Measurements from ENCODE around the gene TSR3. TPM values are rescaled to one million over a fixed set of nuclear protein-coding genes. Genes with fewer than 3 reads are reported as not detected.

The TSR3 gene
- 45.1 and 51.0 TPM in 2 replicates for total RNA-seq (2016; rRNA removed; fragmentation: Illumina TruSeq; extraction: Trizol)
- total RNA-seq (2016; cell fraction: cytosol; rRNA removed; fragmentation: Illumina TruSeq; extraction: Trizol; ENCODE audit: low read depth): 118 and 125 TPM in 2 replicates
- total RNA-seq (2016; cell fraction: insoluble cytoplasmic fraction; rRNA removed; fragmentation: Illumina TruSeq; extraction: Trizol): 49.3 and 52.7 TPM in 2 replicates
- 124 and 132 TPM in 2 replicates for total RNA-seq (2016; cell fraction: membrane; rRNA removed; fragmentation: Illumina TruSeq; extraction: Trizol)
- total RNA-seq (2016; cell fraction: nucleus; rRNA removed; fragmentation: Illumina TruSeq; extraction: Trizol): 18.2 and 27.2 TPM in 2 replicates
- polyA plus RNA-seq (2011; rRNA removed): 24.2 and 26.2 TPM in 2 replicates
- 32.0 and 45.5 TPM in 2 replicates for polyA plus RNA-seq (2011; cell fraction: cytosol; rRNA removed)
- polyA plus RNA-seq (2011; cell fraction: nucleus; rRNA removed): 19.0 and 20.6 TPM in 2 replicates
- 21.4 TPM in 2 replicates for polyA plus RNA-seq (2012)
- polyA plus RNA-seq (2016; cell fraction: cytosol; fragmentation: Illumina TruSeq; extraction: Trizol; ENCODE audit: low read depth): 132 and 144 TPM in 2 replicates
- polyA plus RNA-seq (2016; cell fraction: insoluble cytoplasmic fraction; fragmentation: Illumina TruSeq; extraction: Trizol; ENCODE audit: low read depth): 51.4 and 56.6 TPM in 2 replicates
- polyA plus RNA-seq (2016; cell fraction: membrane; fragmentation: Illumina TruSeq; extraction: Trizol; ENCODE audit: low read depth): 124 TPM in 2 replicates
- polyA plus RNA-seq (2016; cell fraction: nucleus; fragmentation: Illumina TruSeq; extraction: Trizol; ENCODE audit: insufficient read depth, low read depth): 43.7 and 46.5 TPM in 2 replicates
- 32.8 and 34.9 TPM in 2 replicates for polyA minus RNA-seq (2011; rRNA and poly(A)+ RNA removed; ENCODE audit: low replicate concordance)
- polyA minus RNA-seq (2011; cell fraction: cytosol; rRNA and poly(A)+ RNA removed): 14.0 and 21.0 TPM in 2 replicates
- 6.6 and 7.2 TPM in 2 replicates for polyA minus RNA-seq (2011; cell fraction: nucleus; rRNA and poly(A)+ RNA removed)
- percentile 62 among the genes with signal in this experiment for Bru-seq, nascent RNA
- BruChase-seq, experiment 1, labeled RNA remaining after a 6-hour chase: percentile 75 among the genes with signal in this experiment
- BruChase-seq, experiment 2, labeled RNA remaining after a 2-hour chase: percentile 67 among the genes with signal in this experiment
- long read RNA-seq, experiment 1, transcript TSR3-201 (6 exons, 1,243 nt): major isoform, 5 of 14 reads
- long read RNA-seq, experiment 1, partial matches to known transcripts: 9 of 14 reads
- long read RNA-seq, experiment 1, other reads (novel, unspliced or antisense): 0 of 14 reads
- long read RNA-seq, experiment 2, transcript TSR3-201 (6 exons, 1,243 nt): major isoform, 89 of 119 reads
- long read RNA-seq, experiment 2, partial matches to known transcripts: 11 of 119 reads
- long read RNA-seq, experiment 2, other reads (novel, unspliced or antisense): 19 of 119 reads

DNA sequence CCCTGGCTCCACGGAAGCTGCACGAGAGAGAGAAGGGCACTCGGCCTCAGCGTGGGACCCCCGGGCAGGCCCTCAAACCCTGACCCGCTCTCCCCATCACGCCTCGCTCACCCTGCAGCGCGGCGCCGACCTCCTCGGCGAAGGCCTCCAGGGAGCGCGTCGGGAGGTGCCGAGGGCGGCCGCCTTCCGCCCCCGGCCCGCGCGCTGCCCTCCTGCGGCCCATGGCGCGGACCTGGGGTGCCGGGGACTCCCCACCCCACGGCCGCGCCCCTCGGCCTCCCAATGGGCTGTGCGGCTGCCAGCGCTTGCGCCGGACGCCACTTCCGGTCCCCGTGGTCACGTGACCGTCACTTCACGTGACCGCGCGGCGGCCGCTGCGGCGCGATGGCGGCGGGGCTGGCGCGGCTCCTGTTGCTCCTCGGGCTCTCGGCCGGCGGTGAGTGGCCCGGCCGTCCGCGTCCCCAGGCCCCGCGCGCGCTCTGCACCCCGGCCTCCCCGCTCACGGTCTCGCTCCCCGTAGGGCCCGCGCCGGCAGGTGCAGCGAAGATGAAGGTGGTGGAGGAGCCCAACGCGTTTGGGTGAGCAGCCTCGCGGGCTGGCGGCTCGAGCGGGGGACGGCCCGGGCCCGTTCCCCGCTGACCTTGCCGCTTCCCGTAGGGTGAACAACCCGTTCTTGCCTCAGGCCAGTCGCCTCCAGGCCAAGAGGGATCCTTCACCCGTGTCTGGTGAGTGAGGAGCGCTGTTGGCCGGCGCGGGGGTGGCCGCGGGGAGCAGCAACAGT lies at the start of gene TSR3, which contains the start of gene GNPTG:
TSR3 (minus strand) TSS at position 297 of the 781 bp plus-strand sequence; CDS start at position 223, 74 bp downstream.
GNPTG (plus strand) TSS at position 350 of the 781 bp plus-strand sequence; CDS start at position 385, 35 bp downstream.
- CTCF ChIA-PET (ENCODE audit: low intra/inter-chr PET ratio, low total read pairs): no interaction called here
- 9% methylated on average over 9 of the region's 98 CpGs for WGBS (ENCODE audit: low lambda C conversion rate)
- peak within 1 kb of the TSS; percentile 76 to 92 (median 91) for H3K4me3 ChIP-seq (replicated peaks in 1 of 3; ENCODE audit: insufficient read depth in 1 of 3, low read depth in 2 of 3, low read length in 3 of 3)
- peak within 1 kb of the TSS; percentile 85 for H3K9ac ChIP-seq (ENCODE audit: insufficient read depth, low read depth, low read length)
- DNase-seq (ENCODE audit: low spot score) (peak; percentile 61), FAIRE-seq (no peak), ATAC-seq (peak; percentile 70)
- intact Hi-C loops (cut with micrococcal nuclease; ENCODE audit: unreplicated experiment): no loop called here
- in situ Hi-C loops (cut with HindIII; ENCODE audit: extremely low pct_ligation_motif_present, low pct_unique_long_range_greater_than_20kb): no loop called here
- H3K4me2 ChIP-seq (ENCODE audit: low read depth, low read length): peak within 1 kb of the TSS; percentile 98
- POLR2A ChIA-PET: no interaction called here
- peaks cover 6 to 14% of the 10 kb centered on the region in 2 experiments; a peak in 4 of 5 replicates for H3K36me3 ChIP-seq (replicated peaks in 1 of 2; ENCODE audit: control insufficient read depth in 1 of 2, insufficient read depth in 2 of 2, low read length in 2 of 2)
- peaks cover 54% of the 10 kb centered on the region for H3K79me2 ChIP-seq (ENCODE audit: insufficient read depth, low read length)
- no peak within 1 kb of the TSS for H2AFZ ChIP-seq (ENCODE audit: low read length)
- H3K9me3 ChIP-seq (ENCODE audit: low read length): no peaks in the 10 kb centered on the region
- H3K27ac ChIP-seq (ENCODE audit: extremely low read length, insufficient read depth, low read length): peak within 1 kb of the TSS; percentile 40
- H3K27me3 ChIP-seq (ENCODE audit: control insufficient read depth in 1 of 2, insufficient read depth in 2 of 2, low read length in 2 of 2): no peaks in the 10 kb centered on the region; a peak in 1 of 5 replicates
- 0 out of 2 replicates have a peak, but pooled peaks cover 2% of the 10 kb centered on the region for H4K20me1 ChIP-seq (ENCODE audit: insufficient read depth, low read length)
- BruUV-seq (replicated peaks): no TSS peak
- peaks cover 30% of the 10 kb centered on the region for H3K4me1 ChIP-seq (ENCODE audit: insufficient read depth, low read length)
- TF ChIP-seq XRCC5 (optimal IDR thresholded peaks at IDR 0.05; ENCODE audit: low read length) (no peak), STAG1 (CRISPR knock-in tag; IDR thresholded peaks at IDR 0.05) (peak; percentile 14; the same call in 1 of the 2 replicates), ZNF263 (CRISPR knock-in tag; IDR thresholded peaks at IDR 0.05) (peak; percentile 34; the same call in 1 of the 2 replicates), ARID2 (CRISPR knock-in tag; IDR thresholded peaks at IDR 0.05; ENCODE audit: borderline replicate concordance) (0 out of 2 replicates have a peak, but pooled peaks have one; percentile 44), ZNF879 (CRISPR knock-in tag; IDR thresholded peaks at IDR 0.05) (peak; percentile 85; the same call in 1 of the 2 replicates), MTA1 (CRISPR knock-in tag; IDR thresholded peaks at IDR 0.05; ENCODE audit: borderline replicate concordance) (no peak), ZNF329 (CRISPR knock-in tag; IDR thresholded peaks at IDR 0.05; ENCODE audit: low read depth) (peak; percentile 62; the same call in 1 of the 2 replicates), GTF3A (CRISPR knock-in tag; conservative IDR thresholded peaks at IDR 0.05) (0 out of 2 replicates have a peak, but pooled peaks have one; percentile 28), ZNF446 (CRISPR knock-in tag; IDR thresholded peaks at IDR 0.05) (peak; percentile 28; the same call in 1 of the 2 replicates), ZFP36L1 (CRISPR knock-in tag; IDR thresholded peaks at IDR 0.05) (no peak), ZNF772 (CRISPR knock-in tag; IDR thresholded peaks at IDR 0.05) (peak; percentile 63; the same call in 1 of the 2 replicates), ARNTL (CRISPR knock-in tag; IDR thresholded peaks at IDR 0.05) (0 out of 2 replicates have a peak, but pooled peaks have one; percentile 60), SATB2 (CRISPR knock-in tag; IDR thresholded peaks at IDR 0.05) (no peak), RFX3 (CRISPR knock-in tag; IDR thresholded peaks at IDR 0.05) (no peak)
- TF ChIP-seq, protein P1, sequence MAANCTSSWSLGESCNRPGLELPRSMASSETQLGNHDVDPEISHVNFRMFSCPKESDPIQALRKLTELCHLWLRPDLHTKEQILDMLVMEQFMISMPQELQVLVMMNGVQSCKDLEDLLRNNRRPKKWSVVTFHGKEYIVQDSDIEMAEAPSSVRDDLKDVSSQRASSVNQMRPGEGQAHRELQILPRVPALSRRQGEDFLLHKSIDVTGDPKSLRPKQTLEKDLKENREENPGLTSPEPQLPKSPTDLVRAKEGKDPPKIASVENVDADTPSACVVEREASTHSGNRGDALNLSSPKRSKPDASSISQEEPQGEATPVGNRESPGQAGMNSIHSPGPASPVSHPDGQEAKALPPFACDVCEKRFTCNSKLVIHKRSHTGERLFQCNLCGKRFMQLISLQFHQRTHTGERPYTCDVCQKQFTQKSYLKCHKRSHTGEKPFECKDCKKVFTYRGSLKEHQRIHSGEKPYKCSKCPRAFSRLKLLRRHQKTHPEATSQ (CRISPR knock-in tag; IDR thresholded peaks at IDR 0.05; ENCODE audit: borderline replicate concordance): no peak
- TF ChIP-seq, protein P2, sequence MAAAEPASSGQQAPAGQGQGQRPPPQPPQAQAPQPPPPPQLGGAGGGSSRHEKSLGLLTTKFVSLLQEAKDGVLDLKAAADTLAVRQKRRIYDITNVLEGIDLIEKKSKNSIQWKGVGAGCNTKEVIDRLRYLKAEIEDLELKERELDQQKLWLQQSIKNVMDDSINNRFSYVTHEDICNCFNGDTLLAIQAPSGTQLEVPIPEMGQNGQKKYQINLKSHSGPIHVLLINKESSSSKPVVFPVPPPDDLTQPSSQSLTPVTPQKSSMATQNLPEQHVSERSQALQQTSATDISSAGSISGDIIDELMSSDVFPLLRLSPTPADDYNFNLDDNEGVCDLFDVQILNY (CRISPR knock-in tag; conservative IDR thresholded peaks at IDR 0.05): peak; percentile 74; the same call in 1 of the 2 replicates
